Measurements from ENCODE around the gene GPATCH8.

- TF ChIP-seq POLR2A (IDR thresholded peaks at IDR 0.05; ENCODE audit: low read depth, low read length) (no peak), POLR2AphosphoS5 (IDR thresholded peaks at IDR 0.05; ENCODE audit: low read depth, low read length) (no peak), TAF1 (IDR thresholded peaks at IDR 0.05; ENCODE audit: borderline replicate concordance, low read depth, low read length) (no peak)
Observed at GRCh38 chr17:44552361-44552760, 49.2 kb upstream of the GPATCH8 start.

Measured in GM12892 (cell line).